22Rv1 (cell line): ENCODE data around the gene FAM151A.

ENCODE experiments used
- H3K27ac ChIP-seq: fragments of 450-650 bp; 2 replicates; pipeline ENCODE4 v1.5.1; 2017
- CTCF ChIP-seq: fragments of 450-650 bp; IDR thresholded peaks from 2 replicates; pipeline ENCODE4 v1.5.1; 2017; ENCODE audit warnings: mild to moderate bottlenecking
- ZFX ChIP-seq: fragments of 450-650 bp; IDR thresholded peaks from 2 replicates; pipeline ENCODE4 v1.6.1; 2017; ENCODE audit warnings: antibody characterized with exemption, borderline replicate concordance

The FAM151A gene

DNA sequence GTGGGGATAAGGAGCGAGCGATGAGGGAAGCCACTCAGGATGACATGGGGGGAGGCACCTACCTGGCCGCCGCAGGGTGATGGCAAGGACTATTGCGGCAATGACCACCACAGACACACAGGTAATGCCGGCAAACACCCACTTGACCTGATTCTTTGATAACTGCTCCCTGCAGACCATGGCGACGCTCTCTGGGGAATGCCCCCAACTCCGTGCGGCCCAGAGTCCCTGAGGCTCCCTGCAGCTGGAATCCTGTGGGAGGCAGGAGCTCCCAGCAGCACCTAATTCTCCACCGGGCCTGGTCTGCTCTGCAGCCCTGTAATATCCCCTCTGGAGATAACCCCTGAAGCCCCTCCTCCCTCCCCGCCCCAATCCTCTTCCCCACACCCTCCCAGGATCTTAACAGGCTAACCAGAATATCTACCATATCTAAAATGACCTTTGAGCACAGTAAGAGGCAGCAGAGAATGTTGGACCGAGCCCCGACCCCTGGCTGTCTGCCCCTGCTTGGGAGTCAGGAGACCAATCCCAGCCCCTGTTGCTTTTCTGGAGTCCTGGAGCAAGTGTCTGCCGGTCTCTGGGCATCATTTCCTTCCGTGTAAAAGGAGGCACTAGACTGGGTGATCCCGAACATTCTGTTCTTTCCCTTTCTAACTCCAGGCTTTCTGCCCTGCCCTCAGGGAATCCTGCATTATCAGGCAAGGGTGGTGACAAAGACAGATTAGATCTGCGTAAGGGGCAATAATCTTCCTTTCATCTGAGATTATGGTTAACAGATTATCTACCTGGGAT lies at the start of gene FAM151A:
TSS of gene FAM151A (minus strand) at position 310 of the 792 bp plus-strand sequence. CDS start at position 180, 130 bp downstream.
- TF ChIP-seq ZFX = no peak
- TF ChIP-seq CTCF = no peak
- H3K27ac ChIP-seq = no peak within 1 kb of the TSS

DNA sequence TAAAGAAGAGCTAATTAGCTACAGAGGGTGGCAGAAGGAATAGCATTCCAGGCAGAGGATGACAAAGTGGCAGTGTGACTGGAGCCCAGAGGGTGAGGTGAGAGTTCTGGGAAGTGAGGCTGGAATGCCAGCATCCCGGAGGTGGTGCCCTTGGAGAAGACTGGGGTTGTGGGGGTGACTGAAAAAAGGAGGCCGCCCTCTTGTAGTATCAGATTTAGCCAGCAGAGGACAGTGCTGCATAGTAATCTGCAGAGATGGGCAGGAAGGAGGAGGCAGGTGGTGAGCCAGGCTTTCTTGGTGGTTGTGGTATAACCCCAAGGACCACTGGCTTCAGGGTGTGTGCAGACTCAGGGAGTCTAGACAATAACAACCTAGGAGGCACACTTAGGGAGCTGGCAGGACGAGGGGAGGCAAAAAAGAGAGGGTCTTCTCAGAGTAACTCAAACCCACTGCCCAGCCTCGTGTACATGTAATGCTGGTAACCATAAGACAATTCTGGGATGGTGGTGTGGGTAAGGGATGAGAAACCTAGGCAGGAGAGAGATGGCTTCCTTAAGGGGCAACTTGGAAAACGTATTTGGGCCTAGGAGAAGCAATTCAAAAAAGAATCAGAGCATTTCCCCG lies 48.8 kb upstream of the FAM151A start:
- TF ChIP-seq ZFX (no peak), CTCF (peak; percentile 87)
- no peak overlapping the region for H3K27ac ChIP-seq

GRCh38 chr1:54668567-54668966 lies 45.2 kb upstream of the FAM151A start:
- no peak overlapping the region for H3K27ac ChIP-seq
- no peak for TF ChIP-seq ZFX
- no peak for TF ChIP-seq CTCF

GRCh38 chr1:54667797-54668196 lies 44.5 kb upstream of the FAM151A start:
- TF ChIP-seq CTCF (no peak), ZFX (no peak)
- no peak overlapping the region for H3K27ac ChIP-seq

GRCh38 chr1:54666333-54666732 lies 43.0 kb upstream of the FAM151A start:
- H3K27ac ChIP-seq = no peak overlapping the region
- TF ChIP-seq ZFX (no peak), CTCF (no peak)

DNA sequence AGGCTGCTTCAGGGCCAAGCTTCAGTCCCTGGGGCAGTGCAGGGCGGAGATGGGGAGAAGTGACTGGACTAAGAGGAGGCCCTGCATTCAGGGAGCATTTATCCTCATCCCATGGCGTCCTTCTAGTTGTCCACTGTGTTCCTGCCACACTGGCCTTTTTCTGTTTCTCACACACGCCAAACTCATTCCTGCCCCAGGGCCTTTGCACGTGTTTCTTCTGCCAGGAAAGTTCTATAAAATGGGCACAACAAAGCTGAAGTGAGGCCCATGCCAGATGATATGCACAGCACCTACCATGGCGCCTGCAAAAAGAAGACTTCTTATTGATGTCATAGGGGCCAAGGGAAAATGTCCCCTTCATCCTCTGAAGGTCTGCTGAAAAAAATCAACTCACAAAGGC lies 42.5 kb upstream of the FAM151A start:
- no peak overlapping the region for H3K27ac ChIP-seq
- no peak for TF ChIP-seq ZFX
- TF ChIP-seq CTCF = no peak

GRCh38 chr1:54664364-54664763 lies 41.0 kb upstream of the FAM151A start:
- H3K27ac ChIP-seq = no peak overlapping the region
- no peak for TF ChIP-seq CTCF
